ENCODE results near the gene FYN. TPM values are rescaled to one million over a fixed set of nuclear protein-coding genes. Genes with fewer than 3 reads are reported as not detected.

Gene FYN
- total RNA-seq, 4 donors from 2014 or later, result 16.3 to 288 (median 52.2) TPM

DNA sequence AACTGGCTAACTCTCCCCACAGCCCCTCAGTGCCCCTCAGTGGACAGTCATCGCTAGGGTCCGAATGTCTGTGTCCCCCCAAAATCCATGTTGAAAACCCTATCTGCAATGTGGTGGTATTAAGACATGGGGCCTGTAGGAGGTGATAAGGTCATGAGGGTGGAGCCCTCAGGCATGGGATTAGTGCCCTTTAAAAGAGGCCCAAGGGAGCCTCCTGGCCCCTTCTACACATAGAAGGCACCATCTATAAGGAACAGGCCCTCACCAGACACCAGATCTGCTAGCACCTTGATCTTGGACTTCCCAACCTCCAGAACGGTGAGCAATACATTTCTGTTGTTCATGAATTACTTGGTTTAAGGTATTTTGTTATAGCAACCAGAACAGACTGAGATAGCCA lies 260.9 kb downstream of the FYN start:
- TF ChIP-seq POLR2AphosphoS5 (IDR thresholded peaks at IDR 0.05) (no peak), CTCF (IDR thresholded peaks at IDR 0.05) (no peak), POLR2A (IDR thresholded peaks at IDR 0.05) (no peak), EP300 (IDR thresholded peaks at IDR 0.05; ENCODE audit: low read depth) (no peak)
- in situ Hi-C loops (cut with MboI; ENCODE audit: low pct_ligation_motif_present in 1 of 4, low pct_unique_long_range_greater_than_20kb in 1 of 4, low sequenced_read_pairs in 3 of 4), result loop anchor here in 1 of 4 donors (25.0 kb wide), 1 partner anchor 350 kb away; a partner anchor contains a TSS
- Histone ChIP-seq H3K4me3 (no peak overlapping the region), H3K4me1 (peaks cover 0 to 28% (median 24%) of the 10 kb centered on the region in 4 donors), H3K9me3 (no peaks in the 10 kb centered on the region), H3K27ac (no peak overlapping the region), H3K27me3 (no peaks in the 10 kb centered on the region), H3K36me3 (no peaks in the 10 kb centered on the region)
- no peak for DNase-seq
- 98 to 100% methylated on average over 1 to 3 of the region's 3 CpGs for WGBS, 2 donors (ENCODE audit: low coverage in 1 of 2)
- intact Hi-C loops (cut with DNase I; ENCODE audit: low total_unique reads), result no loop called here

GRCh38 chr6:111610548-111611172 lies 262.6 kb downstream of the FYN start:
- peak; percentile 24 for DNase-seq
- Histone ChIP-seq H3K9me3 (no peaks in the 10 kb centered on the region), H3K4me3 (no peak overlapping the region), H3K27ac (peak overlapping the region; percentile 75 to 87 (median 85)), H3K36me3 (no peaks in the 10 kb centered on the region), H3K4me1 (peaks cover 0 to 34% (median 31%) of the 10 kb centered on the region in 4 donors), H3K27me3 (no peaks in the 10 kb centered on the region)
- 71 to 75% methylated on average over 2 of the region's 2 CpGs for WGBS, 2 donors (ENCODE audit: low coverage in 1 of 2)
- in situ Hi-C loops (cut with MboI; ENCODE audit: low pct_ligation_motif_present in 1 of 4, low pct_unique_long_range_greater_than_20kb in 1 of 4, low sequenced_read_pairs in 3 of 4) (loop anchor here in 1 of 4 donors (25.0 kb wide), 1 partner anchor 348 kb away; a partner anchor contains a TSS), intact Hi-C loops (cut with DNase I; ENCODE audit: low total_unique reads) (no loop called here)
- TF ChIP-seq EP300 (IDR thresholded peaks at IDR 0.05; ENCODE audit: low read depth), result no peak
- peak in 1 of 3 donors; percentile 38 for TF ChIP-seq POLR2AphosphoS5 (IDR thresholded peaks at IDR 0.05)

Other genes starting within 250 kb of the FYN start
- gene CCN6, start 180.7 kb upstream of the FYN start, total RNA-seq, result not detected
- 10 to 100 TPM; 15.9 to 48.4 (median 26.5) TPM for gene TUBE1, start 214.0 kb upstream of the FYN start, total RNA-seq
- 10 to 100 TPM in 1 of 4 donors, 1 to 10 TPM in 2, not detected in 1; 2.2 to 81.4 (median 8.7) TPM for gene FAM229B, start 214.1 kb upstream of the FYN start, total RNA-seq

Measured in transverse colon (tissue), 4 donors.